Panc1 (cell line): ENCODE data around the gene PRKAG2. TPM values are rescaled to one million over a fixed set of nuclear protein-coding genes. Genes with fewer than 3 reads are reported as not detected.

Experiments
- ATAC-seq: fragments of 200-7000 bp; cut with Tn5 transposase; 2 replicates; pipeline ENCODE4 v1.9.1; 2020; ENCODE audit warnings: mild to moderate bottlenecking, moderate library complexity
- BruUV-seq: library from RNA; stranded (reverse); fragments of 400-500 nt; replicated peaks from 2 replicates; lab custom pipeline; 2021; lab: Mats Ljungman, UMichigan
- CTCF ChIA-PET: fragments of 300-600 bp; sonication (Branson Sonifier 250); formaldehyde crosslinking; loops from one replicate; lab custom pipeline; 2022; ENCODE audit warnings: antibody characterized with exemption; lab: Charles Lee
- POLR2A ChIA-PET: fragments of 300-600 bp; sonication (Branson Sonifier 250); formaldehyde crosslinking; loops from one replicate; lab custom pipeline; 2022; ENCODE audit warnings: antibody characterized with exemption; lab: Charles Lee
- DNase-seq: peaks from one replicate; pipeline ENCODE4 v3.0.0-alpha.2; 2010; ENCODE audit warnings: low read depth, low spot score
- H3K27ac ChIP-seq: 2 replicates; pipeline ENCODE4 v1.5.1; 2011; ENCODE audit warnings: mild to moderate bottlenecking, low read length, inconsistent platforms
- H3K27me3 ChIP-seq: fragments of 200-500 bp; sonication (Bioruptor generic); 2 replicates; pipeline ENCODE4 v1.6.0; 2014; ENCODE audit warnings: low read length, inconsistent platforms; ENCODE audit not compliant: control insufficient read depth, insufficient read depth
- H3K36me3 ChIP-seq: fragments of 200-500 bp; sonication (Bioruptor generic); 2 replicates; pipeline ENCODE4 v1.5.1; 2014; ENCODE audit warnings: inconsistent platforms, mild to moderate bottlenecking, low read length, moderate library complexity; ENCODE audit not compliant: control insufficient read depth, insufficient read depth
- H3K4me1 ChIP-seq: 2 replicates; pipeline ENCODE4 v1.5.1; 2011; ENCODE audit warnings: inconsistent platforms, mild to moderate bottlenecking, low read length, moderate library complexity; ENCODE audit not compliant: control insufficient read depth, insufficient read depth
- H3K4me3 ChIP-seq, 2 experiments: 2 replicates each; pipeline ENCODE4 v1.5.1; 2011 to 2012; ENCODE audit warnings: low read depth in 2 of 2, low read length in 2 of 2, mild to moderate bottlenecking in 2 of 2, inconsistent platforms in 1 of 2, moderate library complexity in 1 of 2
- H3K9me3 ChIP-seq: fragments of 200-500 bp; sonication (Bioruptor generic); 2 replicates; pipeline ENCODE4 v1.5.1; 2014; ENCODE audit warnings: low read depth, mild to moderate bottlenecking, inconsistent platforms, low read length, moderate library complexity; ENCODE audit not compliant: control insufficient read depth, insufficient read depth
- POLR2AphosphoS5 ChIP-seq: IDR thresholded peaks from 2 replicates; pipeline ENCODE4 v1.6.1; 2012; ENCODE audit warnings: mild to moderate bottlenecking, low read depth, low read length, moderate library complexity
- SIN3A ChIP-seq: IDR thresholded peaks from 2 replicates; pipeline ENCODE4 v1.6.1; 2012; ENCODE audit warnings: low read depth, mild to moderate bottlenecking, low read length, moderate library complexity, borderline replicate concordance; ENCODE audit not compliant: insufficient read depth
- TCF7L2 ChIP-seq: IDR thresholded peaks from 2 replicates; pipeline ENCODE4 v1.6.1; 2011; ENCODE audit warnings: mild to moderate bottlenecking, low read depth, low read length, inconsistent platforms
- in situ Hi-C: cut with HindIII; loops from 2 replicates; pipeline ENCODE4 v1.10.0; 2016; ENCODE audit warnings: low sequenced_read_pairs, low pct_unique_long_range_greater_than_20kb
- intact Hi-C: fragments of 100-400 bp; cut with micrococcal nuclease; formaldehyde crosslinking; loops from one replicate; pipeline ENCODE4 v1.10.0; 2022; ENCODE audit not compliant: unreplicated experiment
- total RNA-seq: library from RNA; stranded (reverse); gene quantifications from one replicate; pipeline ENCODE4 v1.2.1, GENCODE V29; 2021; ENCODE audit not compliant: unreplicated experiment
- TF ChIP-seq, protein P1 (sequence below): fragments of 450-650 bp; IDR thresholded peaks from 2 replicates; pipeline ENCODE4 v1.5.1; 2017; ENCODE audit warnings: mild to moderate bottlenecking
- TF ChIP-seq, protein P2 (sequence below), 2 experiments: IDR thresholded peaks; 2 replicates each; pipeline ENCODE4 v1.6.1; 2011 to 2012; ENCODE audit warnings: low read depth in 2 of 2, control low read depth in 1 of 2, low read length in 1 of 2, mild to moderate bottlenecking in 1 of 2, moderate library complexity in 1 of 2; ENCODE audit not compliant: insufficient read depth in 1 of 2

Gene PRKAG2
- total RNA-seq, 1 experiment from 2014 or later = 71.6 TPM

DNA sequence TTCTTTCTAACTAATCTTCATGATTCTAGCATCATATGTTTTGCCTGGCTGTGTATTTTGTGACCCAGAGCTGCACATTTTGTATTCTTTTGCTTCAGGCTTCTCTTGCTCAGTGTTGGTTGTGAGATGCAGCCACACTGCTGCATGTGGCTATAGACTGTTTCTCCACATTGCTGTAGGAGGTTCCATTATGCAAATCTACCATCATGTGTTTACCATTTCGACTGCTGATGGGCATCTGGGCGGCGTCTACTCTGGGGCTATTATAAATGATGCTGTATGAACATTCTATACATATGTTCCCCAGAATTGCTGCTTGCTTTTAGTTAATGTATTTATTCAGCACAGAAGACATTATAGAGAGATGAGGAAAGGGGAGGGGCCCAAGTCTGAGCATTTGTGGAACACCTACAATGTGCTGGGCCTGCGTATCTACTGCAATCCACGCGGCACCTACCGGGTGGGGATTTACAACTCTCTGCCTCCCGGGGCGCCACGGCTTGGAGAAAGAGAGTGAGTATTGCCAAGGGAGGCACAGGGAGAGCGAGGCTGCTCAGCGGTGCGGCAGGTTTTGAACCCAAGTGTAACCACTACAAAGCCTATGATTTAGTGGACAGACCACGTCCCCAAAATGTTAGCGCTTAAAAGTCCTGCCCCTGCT lies 172.5 kb downstream of the PRKAG2 start:
- Histone ChIP-seq H3K36me3 (no peaks in the 10 kb centered on the region), H3K27ac (peak overlapping the region; percentile 64; the same call in 1 of the 2 replicates), H3K4me3 (no peak overlapping the region), H3K4me1 (peaks cover 21% of the 10 kb centered on the region), H3K9me3 (no peaks in the 10 kb centered on the region), H3K27me3 (no peaks in the 10 kb centered on the region)
- no peak for DNase-seq
- POLR2A ChIA-PET = no interaction called here
- no TSS peak for BruUV-seq
- in situ Hi-C loops (no loop called here), intact Hi-C loops (no loop called here)
- TF ChIP-seq SIN3A = no peak
- no peak for TF ChIP-seq POLR2AphosphoS5
- TF ChIP-seq, protein P1, sequence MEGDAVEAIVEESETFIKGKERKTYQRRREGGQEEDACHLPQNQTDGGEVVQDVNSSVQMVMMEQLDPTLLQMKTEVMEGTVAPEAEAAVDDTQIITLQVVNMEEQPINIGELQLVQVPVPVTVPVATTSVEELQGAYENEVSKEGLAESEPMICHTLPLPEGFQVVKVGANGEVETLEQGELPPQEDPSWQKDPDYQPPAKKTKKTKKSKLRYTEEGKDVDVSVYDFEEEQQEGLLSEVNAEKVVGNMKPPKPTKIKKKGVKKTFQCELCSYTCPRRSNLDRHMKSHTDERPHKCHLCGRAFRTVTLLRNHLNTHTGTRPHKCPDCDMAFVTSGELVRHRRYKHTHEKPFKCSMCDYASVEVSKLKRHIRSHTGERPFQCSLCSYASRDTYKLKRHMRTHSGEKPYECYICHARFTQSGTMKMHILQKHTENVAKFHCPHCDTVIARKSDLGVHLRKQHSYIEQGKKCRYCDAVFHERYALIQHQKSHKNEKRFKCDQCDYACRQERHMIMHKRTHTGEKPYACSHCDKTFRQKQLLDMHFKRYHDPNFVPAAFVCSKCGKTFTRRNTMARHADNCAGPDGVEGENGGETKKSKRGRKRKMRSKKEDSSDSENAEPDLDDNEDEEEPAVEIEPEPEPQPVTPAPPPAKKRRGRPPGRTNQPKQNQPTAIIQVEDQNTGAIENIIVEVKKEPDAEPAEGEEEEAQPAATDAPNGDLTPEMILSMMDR = no peak
- no peak for TF ChIP-seq TCF7L2
- TF ChIP-seq, protein P2, sequence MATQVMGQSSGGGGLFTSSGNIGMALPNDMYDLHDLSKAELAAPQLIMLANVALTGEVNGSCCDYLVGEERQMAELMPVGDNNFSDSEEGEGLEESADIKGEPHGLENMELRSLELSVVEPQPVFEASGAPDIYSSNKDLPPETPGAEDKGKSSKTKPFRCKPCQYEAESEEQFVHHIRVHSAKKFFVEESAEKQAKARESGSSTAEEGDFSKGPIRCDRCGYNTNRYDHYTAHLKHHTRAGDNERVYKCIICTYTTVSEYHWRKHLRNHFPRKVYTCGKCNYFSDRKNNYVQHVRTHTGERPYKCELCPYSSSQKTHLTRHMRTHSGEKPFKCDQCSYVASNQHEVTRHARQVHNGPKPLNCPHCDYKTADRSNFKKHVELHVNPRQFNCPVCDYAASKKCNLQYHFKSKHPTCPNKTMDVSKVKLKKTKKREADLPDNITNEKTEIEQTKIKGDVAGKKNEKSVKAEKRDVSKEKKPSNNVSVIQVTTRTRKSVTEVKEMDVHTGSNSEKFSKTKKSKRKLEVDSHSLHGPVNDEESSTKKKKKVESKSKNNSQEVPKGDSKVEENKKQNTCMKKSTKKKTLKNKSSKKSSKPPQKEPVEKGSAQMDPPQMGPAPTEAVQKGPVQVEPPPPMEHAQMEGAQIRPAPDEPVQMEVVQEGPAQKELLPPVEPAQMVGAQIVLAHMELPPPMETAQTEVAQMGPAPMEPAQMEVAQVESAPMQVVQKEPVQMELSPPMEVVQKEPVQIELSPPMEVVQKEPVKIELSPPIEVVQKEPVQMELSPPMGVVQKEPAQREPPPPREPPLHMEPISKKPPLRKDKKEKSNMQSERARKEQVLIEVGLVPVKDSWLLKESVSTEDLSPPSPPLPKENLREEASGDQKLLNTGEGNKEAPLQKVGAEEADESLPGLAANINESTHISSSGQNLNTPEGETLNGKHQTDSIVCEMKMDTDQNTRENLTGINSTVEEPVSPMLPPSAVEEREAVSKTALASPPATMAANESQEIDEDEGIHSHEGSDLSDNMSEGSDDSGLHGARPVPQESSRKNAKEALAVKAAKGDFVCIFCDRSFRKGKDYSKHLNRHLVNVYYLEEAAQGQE (IDR thresholded peaks at IDR 0.05; ENCODE audit: insufficient read depth in 1 of 2, low read depth in 2 of 2, low read length in 1 of 2) = no peak
- ATAC-seq = no peak
- CTCF ChIA-PET = no interaction called here

DNA sequence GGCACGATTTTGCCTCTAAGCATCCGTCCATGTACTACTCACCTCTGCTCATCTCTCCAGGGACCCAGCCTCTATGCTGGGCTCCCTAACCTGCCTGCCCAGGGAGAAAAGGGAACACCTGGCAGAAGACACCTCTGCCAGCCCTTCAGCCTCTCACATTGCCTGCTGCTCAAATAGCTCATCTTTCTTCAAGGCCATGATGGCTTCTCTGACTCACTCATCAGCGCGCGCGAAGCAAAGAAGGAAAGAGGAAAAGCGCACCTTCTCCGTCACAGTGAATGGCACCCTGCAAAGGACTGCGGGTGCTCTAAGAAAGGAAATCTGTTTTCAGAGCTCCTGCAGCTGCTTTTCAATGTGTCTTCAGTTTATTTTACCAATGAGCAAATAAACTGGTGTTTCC lies 174.0 kb downstream of the PRKAG2 start:
- H3K27me3 ChIP-seq = no peaks in the 10 kb centered on the region
- H3K27ac ChIP-seq = no peak overlapping the region
- ATAC-seq = no peak
- POLR2A ChIA-PET = interaction anchor here (0.6 kb wide), 1 partner anchor 43 kb away, joined by 3 read pairs; no protein-coding TSS in a partner anchor
- peaks cover 28% of the 10 kb centered on the region for H3K4me1 ChIP-seq
- in situ Hi-C loops (no loop called here), intact Hi-C loops (no loop called here)
- no peak overlapping the region for H3K4me3 ChIP-seq
- DNase-seq = no peak
- TF ChIP-seq TCF7L2 (no peak), SIN3A (no peak), POLR2AphosphoS5 (no peak)
- TF ChIP-seq, protein P1 = no peak
- TF ChIP-seq, protein P2 (IDR thresholded peaks at IDR 0.05; ENCODE audit: insufficient read depth in 1 of 2, low read depth in 2 of 2, low read length in 1 of 2) = no peak
- H3K9me3 ChIP-seq = no peaks in the 10 kb centered on the region
- no peaks in the 10 kb centered on the region for H3K36me3 ChIP-seq
- BruUV-seq = no TSS peak
- CTCF ChIA-PET = no interaction called here
